Measurements from ENCODE around the gene CNN3.

CNN3 gene

GRCh38 chr1:94887106-94887505 lies 39.8 kb downstream of the CNN3 start:
- DNase-seq: no peak

- DNase-seq: no peak
These were observed 40.5 kb downstream of the CNN3 start for GRCh38 chr1:94886361-94886760.

GRCh38 chr1:94884507-94884906 lies 42.4 kb downstream of the CNN3 start:
- DNase-seq: no peak

GRCh38 chr1:94884106-94884505 lies 42.8 kb downstream of the CNN3 start:
- peak; percentile 29 for DNase-seq

GRCh38 chr1:94883691-94884090 lies 43.2 kb downstream of the CNN3 start:
- no peak for DNase-seq

GRCh38 chr1:94878329-94878728 lies 48.6 kb downstream of the CNN3 start:
- DNase-seq: no peak

- DNase-seq: no peak
These were observed 50.5 kb downstream of the CNN3 start for GRCh38 chr1:94876362-94876761.

GRCh38 chr1:94875794-94876193 lies 51.1 kb downstream of the CNN3 start:
- no peak for DNase-seq

- no peak for DNase-seq
These were observed 52.5 kb downstream of the CNN3 start for GRCh38 chr1:94874423-94874822.

GRCh38 chr1:94873520-94874351 lies 53.2 kb downstream of the CNN3 start:
- no peak for DNase-seq

- no peak for DNase-seq
These were observed 54.0 kb downstream of the CNN3 start for GRCh38 chr1:94872771-94873495.

GRCh38 chr1:94871031-94871430 lies 55.9 kb downstream of the CNN3 start:
- DNase-seq: peak; percentile 74

- DNase-seq: no peak
These were observed 60.6 kb downstream of the CNN3 start for GRCh38 chr1:94866164-94866807.

- no peak for DNase-seq
These were observed 61.5 kb downstream of the CNN3 start for GRCh38 chr1:94865360-94865759.

GRCh38 chr1:94864821-94865220 lies 62.1 kb downstream of the CNN3 start:
- no peak for DNase-seq

- peak; percentile 68 for DNase-seq
These were observed 63.0 kb downstream of the CNN3 start for GRCh38 chr1:94863919-94864318.

GRCh38 chr1:94863297-94863911 lies 63.5 kb downstream of the CNN3 start:
- no peak for DNase-seq

- no peak for DNase-seq
These were observed 64.2 kb downstream of the CNN3 start for GRCh38 chr1:94862718-94863117.

- no peak for DNase-seq
These were observed 67.7 kb downstream of the CNN3 start for GRCh38 chr1:94859174-94859573.

GRCh38 chr1:94858276-94858675 lies 68.6 kb downstream of the CNN3 start:
- DNase-seq: no peak

GRCh38 chr1:94856868-94857267 lies 70.0 kb downstream of the CNN3 start:
- no peak for DNase-seq

- no peak for DNase-seq
These were observed 70.9 kb downstream of the CNN3 start for GRCh38 chr1:94856004-94856403.

GRCh38 chr1:94855307-94855700 lies 71.6 kb downstream of the CNN3 start:
- peak; percentile 82 for DNase-seq
